Measurements from ENCODE around the gene RPL22.

RPL22 gene

DNA sequence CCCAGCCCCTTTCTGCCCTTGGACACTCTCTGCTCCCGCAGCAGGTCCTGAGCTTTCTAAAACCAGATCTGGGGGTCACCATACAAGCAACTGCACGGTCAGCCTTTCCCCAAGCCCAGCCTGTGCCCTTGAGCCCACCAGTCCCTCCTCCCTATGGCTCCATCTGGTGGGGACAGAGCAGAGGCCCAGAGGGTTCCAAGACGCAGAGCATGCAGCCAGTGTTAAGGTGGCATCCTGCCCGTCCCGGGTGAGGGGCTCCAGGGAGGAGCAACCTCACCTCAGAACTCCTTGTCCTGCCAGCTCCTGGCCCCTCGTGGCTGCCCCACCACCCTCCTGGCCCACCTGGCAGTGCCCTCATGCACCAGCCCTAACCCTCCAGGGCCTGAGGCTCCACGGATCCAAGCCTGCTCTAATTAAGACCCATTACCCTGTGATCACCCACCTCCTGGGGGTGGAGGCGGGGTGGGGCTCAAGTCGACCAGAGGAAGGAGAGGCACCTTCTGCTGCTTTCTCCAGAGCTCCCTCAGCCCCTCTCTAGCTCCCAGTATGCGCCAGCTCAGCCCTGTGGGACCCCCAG is 27.8 kb downstream of the RPL22 start:
- DNase-seq (ENCODE audit: low spot score), result no peak

DNA sequence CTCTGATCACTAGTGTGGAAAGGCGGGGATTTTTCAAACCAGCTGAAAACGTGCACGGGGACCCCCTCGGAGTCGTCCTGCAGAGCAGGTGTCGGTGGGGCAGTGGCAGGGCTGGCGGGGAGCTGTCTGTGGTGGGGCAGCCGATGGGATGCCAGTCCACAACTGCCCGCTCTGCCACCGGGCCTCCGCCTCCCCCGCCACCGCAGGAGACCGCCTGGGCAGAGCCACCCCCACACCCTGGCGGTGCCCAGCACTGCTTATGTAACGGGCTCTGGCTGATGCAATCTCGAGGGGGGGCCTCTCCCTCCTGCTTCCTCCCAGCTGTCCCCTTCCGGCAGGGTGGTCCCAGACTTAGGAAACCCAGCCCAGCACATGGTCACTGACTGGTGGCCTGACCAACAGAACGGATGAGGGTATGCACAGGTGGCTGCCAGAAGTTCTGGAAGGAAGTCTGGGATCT is 28.6 kb downstream of the RPL22 start:
- no peak for DNase-seq (ENCODE audit: low spot score)

DNA sequence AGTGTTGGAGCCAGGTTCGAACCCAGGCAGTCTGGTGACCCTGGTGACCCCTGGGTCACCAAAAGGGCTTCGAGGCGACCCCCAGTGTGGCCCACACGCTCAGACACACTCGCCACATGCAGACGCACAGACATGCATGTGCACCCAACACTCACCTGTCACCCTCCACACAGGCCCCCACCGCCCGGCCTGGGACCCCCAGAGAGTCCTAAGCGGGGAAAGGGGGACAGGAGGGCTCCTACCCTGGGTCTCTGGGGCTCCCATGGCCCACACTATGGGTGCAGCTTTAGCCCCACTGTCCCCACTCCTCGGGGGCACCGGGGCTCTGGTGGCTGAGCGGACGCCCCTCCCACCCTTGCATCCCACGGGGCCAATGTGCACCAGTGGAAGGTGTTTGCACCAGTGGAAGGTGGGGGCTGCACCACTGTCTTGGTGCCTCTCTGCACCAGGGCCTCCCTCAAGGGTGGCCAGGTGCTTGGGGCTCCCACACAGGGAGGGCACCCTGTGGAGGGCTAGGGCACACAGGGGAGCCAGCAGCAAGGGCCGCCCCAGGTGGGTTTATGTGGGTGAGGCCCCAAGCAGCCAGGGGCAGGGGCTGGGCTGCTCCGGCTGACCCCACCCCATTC is 29.2 kb downstream of the RPL22 start:
- DNase-seq (ENCODE audit: low spot score), result no peak

DNA sequence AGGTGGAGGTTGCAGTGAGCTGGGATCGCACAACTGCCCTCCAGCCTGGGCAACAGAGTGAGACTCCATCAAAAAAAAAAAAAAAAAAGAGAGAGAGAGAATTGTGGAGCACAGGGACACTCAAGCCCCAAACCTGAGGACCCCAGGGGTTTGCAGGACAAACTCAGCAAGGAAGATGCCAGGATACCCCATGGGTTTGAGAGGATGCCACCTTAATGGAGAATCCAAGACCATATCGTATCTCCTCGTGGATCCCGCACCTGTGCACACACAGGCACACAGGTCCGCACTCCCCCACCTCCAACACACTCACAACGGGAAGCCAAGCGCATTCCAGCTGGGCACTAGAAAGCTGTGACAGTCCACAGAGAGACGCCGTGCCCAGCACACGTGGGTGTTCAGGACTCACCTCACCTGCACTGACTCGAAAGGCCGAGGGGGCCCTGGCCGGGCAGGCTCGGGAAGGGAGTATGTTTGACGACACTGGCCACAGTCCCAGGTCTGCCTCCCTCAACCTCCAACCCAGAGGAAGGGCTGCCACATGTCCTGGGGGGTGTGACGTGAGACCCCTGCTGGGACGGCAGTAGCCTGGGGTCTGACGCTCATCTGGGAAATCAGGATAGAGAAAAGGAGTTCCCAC is 30.3 kb downstream of the RPL22 start:
- no peak for DNase-seq (ENCODE audit: low spot score)

DNA sequence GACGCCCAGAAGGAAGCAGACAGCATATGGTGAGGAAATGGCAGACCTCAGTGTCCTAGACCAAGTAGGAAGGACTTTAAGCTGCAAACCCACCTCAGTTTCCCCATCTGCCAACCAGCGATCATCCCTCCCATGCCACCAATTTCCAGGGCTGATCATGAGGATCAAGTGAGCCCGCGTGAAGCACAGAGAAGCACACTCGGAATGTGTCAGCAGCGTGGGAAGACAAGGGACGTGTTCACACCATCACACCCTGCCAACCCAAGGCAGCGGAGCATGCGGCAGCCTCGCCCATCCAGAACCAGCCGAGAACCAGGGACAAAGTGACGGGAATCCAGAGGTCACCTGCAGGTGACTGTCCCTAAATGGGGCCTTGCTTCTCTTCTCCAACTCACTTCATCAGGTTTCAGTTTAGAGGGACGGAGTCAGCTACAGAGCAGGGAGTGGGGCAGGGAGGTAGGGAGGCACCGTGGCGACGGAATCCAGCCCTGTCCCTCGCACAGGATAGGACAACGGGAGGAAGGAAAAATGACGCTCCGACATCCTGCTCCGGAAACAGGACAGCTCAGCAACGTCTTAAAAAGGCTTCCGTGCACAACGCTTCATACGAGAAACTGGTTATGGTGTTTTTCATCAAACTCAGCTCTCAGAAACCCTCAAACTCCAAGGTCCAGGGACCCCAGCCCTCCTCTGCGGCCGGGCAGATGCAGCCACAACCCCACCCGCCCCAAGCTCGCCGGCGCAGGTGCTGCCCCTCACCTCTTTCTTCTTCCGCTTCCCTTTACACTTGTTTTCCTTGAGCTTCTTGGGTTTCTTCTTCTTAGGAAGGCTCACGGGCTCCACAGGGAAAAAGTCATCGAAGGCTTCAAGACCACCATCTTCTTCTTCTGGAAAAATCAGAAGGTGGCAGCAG is 31.7 kb downstream of the RPL22 start:
- no peak for DNase-seq (ENCODE audit: low spot score)

DNA sequence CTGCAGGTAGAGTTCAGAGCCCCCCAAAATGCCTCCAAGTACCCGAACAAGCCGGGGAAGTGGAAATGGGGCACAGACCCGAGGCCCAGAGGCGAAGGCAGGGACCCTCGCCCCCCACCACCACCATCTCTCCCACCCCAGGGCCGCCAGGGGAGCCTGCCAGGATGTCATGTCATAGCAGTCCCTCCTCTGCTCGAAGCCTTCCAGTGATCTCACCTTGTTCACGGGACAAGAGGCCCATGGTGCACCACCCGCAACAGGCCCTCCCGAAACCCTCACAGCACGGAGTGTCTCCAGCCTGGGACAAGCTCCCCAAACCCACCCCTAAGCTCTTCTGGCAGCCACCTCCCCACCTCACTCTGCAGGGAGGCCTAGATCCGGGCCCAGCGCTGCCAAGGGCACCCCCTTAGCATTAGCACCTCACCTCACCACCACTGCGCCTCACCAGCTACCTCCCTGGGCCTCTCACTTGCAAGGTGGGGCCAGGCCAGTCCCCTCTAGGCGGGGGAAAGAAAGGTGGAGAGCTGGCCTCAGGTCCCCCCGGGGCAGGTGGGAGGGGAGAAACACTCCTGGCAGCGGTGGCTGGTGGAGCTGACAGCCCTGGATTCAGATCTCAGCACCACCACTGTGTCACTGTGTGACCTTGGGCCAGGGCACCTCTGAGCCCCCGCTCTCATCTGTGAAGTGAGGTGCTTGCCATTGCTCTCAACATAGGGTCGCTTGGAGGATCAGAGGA is 32.6 kb downstream of the RPL22 start:
- DNase-seq (ENCODE audit: low spot score), result no peak

DNA sequence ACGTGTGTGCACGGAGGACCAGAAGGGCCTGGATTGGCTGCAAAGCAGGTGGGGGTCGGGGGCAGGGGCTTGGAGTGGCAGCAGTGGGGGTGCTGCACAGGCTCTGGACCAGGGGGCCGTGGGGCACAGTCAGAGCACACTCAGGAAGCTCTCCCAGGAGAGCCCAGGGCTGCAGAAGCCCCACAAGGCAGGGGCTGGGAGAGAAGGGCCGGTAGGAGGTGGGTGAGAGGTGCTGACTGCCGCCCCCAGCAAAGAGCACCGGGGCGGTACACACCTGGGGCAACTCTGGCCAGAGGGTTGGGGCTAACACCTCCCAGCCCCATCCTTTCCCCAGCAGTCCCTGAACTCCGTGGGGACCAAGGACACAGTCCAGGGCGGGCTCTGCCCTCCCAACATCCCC is 33.2 kb downstream of the RPL22 start:
- no peak for DNase-seq (ENCODE audit: low spot score)

DNA sequence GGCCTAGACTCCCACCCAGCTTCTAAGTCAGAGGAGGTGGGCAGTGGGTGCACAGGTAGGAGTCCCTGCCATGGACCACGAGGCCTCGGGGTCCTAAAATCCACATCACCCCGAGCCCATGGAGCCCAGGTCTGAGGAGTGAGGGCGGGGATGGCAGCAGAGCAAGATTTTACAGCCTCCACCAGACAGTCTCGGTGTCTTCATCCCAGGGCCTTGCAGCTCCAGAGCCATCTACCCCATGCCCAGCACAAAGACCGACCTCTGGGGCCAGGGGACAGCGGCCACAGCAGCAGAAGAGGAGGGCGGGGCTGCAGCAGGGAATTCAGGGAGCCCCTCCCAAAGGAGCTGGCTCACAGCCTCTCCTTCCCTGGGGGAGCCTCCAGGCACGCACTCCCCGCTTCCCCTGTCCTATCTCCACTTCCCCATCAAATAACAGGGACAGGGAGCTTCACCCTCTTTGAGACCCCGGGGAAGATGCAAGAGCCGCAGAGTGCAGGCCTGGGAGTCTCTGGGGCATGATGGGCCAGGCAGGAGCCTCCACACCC is 33.9 kb downstream of the RPL22 start:
- no peak for DNase-seq (ENCODE audit: low spot score)

DNA sequence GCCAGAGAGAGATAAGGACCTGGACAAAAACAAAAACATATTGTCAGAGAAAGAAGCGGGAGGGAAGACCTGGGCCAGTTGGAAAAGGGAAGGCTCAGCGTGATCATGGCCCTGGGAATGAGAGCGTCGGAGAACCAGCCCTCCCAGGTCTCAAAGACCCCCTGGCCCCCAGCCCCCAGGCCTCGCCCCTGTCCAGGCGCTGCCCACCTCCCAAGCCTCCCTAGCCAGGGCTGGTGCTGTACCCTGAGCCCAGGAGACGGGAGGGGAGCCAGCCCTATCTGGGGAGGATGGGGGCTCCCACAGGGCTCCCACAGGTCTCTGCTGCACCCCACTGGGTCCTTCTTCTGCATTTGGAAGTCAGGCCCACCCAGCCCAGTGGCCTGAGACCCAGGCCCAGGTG is 34.4 kb downstream of the RPL22 start:
- DNase-seq (ENCODE audit: low spot score), result no peak

DNA sequence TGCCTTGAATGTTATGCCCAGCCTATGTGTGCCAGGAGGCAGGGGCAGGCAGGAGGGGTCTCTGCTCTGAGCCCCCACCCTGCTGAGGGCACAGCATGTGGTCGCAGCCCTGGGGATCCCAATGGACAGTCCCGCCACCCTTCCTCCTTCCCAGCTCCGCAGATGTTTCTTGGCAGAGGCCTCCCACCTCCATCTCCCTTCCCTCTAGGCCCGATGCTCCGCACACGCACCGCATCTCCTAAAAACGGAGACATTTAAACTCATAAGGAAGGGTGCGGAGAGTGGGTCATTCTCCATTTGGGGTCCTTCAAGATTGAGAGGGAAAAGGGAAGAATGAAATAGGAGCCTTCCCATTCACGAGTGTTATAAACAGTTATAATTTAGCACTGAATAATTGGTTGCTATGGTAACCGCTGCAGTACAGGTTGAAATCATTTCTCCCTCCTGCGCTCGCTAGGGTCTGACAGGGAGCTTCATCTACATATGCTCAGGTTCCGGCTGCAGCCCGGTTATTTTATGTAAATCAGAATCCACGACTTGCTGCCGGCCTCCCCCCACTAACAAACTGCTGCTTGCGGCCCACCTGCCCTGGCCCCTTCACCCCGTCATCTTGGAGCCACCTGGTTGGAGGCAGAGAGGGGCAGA is 35.3 kb downstream of the RPL22 start:
- DNase-seq (ENCODE audit: low spot score), result peak; percentile 50

DNA sequence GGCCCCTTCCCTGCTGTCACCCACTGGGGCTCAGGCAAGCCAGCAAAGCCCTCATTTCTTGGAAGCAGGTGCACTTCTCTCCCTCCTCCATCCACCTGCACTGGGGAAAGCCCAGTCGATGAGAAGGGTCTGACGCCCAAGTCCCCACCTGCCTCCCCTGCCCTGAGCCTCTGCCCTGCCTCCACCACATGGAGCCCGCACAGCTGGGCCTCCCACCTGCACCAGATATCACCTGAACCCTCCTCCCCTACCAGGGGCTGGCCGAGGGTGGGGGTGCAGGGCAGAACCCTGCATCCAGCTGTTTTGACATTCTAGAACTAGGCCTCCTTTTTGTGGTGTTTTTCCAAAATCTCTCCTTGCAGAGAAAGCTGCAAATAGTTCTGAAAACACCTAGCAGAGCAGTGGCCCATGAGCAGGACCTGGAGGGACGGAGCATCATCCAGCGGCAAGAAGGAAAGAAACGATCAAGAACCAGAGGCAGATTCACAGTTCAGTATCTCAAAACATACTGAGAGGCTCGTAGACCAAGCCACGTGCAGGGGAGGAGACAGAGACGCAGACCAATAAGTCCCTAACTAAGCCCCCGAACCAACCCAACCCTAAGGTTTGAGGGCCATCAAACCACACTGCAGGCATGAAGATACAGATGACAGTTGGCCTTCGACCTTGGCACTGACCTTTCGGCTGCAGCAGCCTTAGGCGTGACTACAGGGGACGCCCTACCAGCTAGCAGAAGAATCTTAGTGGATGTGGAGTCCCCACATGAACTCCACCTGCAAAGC is 36.0 kb downstream of the RPL22 start:
- DNase-seq (ENCODE audit: low spot score), result no peak

DNA sequence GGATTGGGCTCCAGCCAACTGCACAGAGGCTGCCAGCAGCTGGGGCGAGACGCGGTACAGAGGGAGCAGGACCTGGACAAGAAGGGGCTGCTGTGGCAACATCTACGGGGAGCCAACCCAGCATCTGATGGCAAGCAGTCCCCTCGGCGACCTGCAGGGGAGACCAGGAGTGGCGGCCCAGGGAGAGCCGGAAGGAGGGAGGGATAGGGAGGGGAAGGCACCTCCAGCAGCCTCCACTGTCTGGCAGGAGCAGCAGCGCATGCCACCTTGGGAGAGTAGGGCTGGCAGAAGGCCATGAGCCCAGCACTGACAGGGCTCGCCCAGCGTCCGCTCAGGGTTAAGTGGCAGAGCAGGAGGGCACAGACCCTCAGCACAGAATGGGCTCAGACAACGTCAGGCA is 36.6 kb downstream of the RPL22 start:
- DNase-seq (ENCODE audit: low spot score), result no peak

DNA sequence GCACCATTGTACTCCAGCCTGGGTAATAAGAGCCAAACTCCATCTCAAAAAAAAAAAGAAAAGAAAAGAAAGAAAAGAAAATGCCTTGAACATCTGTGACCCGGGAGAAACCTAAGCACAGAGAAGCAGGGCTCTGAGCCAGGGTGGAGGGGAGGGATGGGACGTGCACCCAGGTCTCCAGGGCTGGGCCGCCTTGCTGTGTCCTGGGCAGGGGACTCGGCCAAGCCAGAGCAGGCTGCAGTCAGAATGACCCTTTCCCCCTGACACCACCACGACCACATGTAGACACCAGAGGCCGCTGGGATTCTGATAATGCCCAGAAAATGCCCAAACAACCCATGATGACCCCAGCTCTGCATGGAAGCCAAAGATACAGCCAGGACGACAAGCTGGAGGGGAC is 37.1 kb downstream of the RPL22 start:
- no peak for DNase-seq (ENCODE audit: low spot score)

DNA sequence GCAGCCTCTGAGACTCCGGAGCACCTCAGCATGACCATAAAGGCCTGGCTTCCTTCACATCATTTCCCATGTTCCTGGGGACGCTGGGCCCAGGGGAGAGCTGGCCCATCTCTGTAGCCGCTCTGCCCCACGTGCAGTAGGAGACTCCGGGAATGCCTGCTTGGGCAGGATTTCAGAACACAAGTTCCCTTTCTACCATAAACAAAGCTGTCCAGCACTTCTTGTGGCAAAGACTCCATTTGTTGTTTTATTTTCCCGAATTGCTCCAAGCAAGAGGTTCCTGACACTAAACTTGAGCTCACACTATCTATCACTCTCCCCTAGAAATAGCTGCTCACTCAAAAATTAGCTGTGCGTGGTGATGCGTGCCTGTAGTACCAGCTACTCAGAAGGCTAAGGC is 41.2 kb downstream of the RPL22 start:
- DNase-seq (ENCODE audit: low spot score), result no peak

DNA sequence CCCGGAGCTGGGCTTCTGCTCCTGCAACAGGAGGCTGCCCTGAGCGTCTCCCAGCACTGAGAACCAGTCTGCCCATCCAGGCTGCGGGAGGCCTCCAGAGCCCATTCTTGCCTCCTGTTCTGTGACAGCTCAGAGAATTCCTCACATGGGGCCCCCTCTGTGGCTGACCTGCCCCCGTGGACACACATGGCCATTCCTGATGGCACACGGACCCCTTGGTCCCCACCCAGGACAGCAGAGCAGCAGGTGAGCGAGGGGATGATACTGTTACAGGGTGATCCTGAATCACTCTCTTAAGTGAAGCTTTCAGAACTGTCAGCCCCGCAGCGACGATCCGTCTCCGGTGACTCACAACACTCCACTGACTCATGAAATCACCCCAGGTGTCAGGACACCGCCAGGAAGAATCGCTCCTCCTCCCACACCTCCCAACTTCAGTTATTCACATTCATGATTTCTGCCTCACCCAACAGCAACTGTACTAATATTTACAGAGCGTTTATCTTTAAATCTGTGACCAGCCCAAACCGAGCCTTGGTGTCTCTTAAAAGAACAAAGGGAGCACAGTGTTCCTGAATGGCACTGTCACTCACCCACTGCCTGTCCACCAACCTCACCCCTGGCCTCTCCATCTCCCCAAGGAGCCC is 41.7 kb downstream of the RPL22 start:
- peak; percentile 80 for DNase-seq (ENCODE audit: low spot score)

DNA sequence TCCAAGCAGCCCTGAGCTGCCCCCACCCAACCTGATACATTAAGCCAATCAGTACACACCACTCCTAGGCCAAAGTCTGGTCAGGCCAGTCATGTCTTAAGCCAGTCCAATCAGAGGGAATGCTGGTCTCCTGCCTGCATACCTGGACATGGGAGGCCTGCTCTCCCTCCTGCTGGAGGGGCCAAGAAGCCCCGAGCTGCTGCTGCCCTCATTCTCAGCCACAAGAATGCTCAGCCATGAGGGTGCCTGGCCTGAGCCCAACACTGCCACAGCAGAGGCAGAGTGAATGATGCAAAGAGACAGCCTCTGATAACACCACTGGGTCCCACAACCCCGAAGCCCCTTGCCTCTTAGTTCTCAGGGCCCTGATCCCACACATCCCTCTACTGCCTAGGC is 42.3 kb downstream of the RPL22 start:
- no peak for DNase-seq (ENCODE audit: low spot score)

DNA sequence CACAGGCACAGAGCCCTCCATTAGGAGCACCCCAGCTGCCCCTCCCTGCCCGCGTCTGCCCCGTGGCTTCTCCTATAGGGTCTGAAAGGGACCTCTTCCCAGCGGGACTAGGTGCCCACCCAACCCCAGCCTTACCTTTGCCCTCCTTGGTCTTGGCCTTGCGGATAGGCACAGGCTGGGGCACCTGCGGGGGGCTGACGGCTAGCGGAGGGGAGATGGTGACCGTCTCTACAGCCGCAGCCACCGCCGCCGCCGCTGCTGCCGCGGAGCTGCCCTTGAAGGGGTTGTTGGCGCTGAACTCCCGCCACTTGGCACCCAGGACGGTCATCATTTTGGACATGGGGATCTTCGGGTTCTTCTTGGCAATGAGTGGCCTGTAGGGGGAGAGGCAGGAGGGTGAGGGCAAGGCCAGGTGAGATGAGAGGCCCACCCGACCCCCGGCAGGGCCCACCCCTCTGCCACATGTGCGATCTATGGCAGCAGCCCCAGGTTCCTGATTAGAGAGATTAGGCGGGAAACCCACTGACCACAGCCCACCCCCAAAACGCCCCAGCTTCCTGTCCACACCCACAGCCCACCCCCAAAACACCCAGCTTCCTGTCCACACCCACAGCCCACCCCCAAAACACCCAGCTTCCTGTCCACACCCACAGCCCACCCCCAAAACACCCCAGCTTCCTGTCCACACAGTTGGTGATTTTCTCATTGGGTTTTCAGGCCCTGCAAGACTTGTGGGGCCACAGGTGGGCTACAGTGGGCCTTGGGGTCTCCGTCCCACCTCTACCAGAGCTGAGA is 44.7 kb downstream of the RPL22 start:
- no peak for DNase-seq (ENCODE audit: low spot score)

DNA sequence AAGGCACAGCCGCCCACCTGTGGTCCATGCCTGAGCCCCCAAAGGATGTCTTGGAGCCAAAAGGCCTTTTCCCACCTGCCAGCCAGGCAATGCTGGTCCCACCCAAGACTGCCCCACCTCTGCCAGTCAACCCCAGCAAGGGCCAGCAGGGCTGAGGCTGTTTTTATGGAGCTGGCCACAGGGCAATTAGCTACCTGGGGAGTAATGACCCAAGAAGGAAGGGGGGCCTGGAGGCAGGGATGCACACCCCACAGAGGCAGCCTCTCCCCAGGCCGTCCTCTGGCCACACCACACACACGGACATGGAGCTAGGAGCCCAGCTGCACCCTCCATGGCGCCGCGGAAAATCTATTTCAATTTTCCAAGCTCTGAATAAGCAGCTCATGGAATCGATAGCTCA is 46.5 kb downstream of the RPL22 start:
- no peak for DNase-seq (ENCODE audit: low spot score)

DNA sequence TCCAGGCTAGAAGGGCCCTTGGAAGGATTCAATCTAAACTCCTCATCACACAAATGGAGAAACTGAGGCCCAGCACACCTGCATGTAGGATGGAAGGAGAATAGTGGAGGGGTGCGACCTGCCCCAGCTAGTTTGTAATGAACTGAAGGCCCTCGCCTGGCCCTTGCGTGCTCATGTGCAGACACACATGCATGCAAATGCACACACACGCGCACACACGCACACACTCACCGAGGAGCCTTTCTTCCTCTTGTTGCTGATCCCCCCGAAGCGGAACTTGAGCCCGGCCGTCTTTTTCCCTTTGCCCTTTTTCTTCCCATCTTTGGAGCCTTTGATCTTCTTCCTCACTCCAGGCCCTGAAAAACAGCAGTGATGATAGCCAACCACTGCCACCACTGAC is 47.2 kb downstream of the RPL22 start:
- DNase-seq (ENCODE audit: low spot score), result no peak
